ENCODE results near the gene MED9. TPM values are rescaled to one million over a fixed set of nuclear protein-coding genes. Genes with fewer than 3 reads are reported as not detected.

Gene MED9
- total RNA-seq, 1 experiment from 2014 or later: 16.4 TPM

DNA sequence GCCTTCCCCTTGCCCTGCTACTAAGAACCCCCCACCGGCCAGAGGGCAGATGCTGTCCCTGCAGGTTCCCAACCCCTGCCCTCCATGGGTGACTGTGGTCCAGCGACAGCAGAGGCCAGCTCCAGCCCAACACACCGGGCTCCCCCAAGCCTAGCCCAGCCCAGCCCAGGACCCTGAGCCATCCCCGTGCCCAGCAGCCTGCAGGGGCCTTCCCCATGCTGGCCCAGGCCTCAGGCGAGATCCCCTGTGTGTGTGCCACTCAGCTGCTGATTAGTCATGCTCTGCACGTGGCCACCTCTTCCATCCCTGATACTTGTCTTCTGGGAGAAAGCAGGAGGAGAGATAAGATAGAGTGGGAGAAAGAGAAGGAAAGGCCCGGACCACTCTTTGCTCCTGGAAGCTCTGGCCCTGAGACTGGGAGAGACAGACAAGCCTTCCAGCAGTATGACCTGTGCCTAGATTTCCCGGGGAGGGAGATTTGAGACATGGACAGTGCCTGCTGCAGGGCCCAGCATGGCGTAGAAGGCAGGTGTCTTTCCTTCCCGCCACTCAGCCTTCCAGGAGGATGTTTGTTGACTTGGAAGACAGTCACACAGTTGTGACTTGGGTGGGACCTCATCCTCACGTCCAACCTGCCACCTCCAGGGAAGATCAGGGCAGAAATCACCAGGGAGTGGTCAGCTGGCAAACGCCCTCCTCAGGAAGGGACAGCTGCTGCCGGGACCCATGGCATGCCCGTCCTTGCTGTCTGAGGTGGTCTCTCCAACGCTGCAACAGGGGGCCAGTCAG lies 60.7 kb downstream of the MED9 start:
- no peak for DNase-seq (ENCODE audit: low read depth)

DNA sequence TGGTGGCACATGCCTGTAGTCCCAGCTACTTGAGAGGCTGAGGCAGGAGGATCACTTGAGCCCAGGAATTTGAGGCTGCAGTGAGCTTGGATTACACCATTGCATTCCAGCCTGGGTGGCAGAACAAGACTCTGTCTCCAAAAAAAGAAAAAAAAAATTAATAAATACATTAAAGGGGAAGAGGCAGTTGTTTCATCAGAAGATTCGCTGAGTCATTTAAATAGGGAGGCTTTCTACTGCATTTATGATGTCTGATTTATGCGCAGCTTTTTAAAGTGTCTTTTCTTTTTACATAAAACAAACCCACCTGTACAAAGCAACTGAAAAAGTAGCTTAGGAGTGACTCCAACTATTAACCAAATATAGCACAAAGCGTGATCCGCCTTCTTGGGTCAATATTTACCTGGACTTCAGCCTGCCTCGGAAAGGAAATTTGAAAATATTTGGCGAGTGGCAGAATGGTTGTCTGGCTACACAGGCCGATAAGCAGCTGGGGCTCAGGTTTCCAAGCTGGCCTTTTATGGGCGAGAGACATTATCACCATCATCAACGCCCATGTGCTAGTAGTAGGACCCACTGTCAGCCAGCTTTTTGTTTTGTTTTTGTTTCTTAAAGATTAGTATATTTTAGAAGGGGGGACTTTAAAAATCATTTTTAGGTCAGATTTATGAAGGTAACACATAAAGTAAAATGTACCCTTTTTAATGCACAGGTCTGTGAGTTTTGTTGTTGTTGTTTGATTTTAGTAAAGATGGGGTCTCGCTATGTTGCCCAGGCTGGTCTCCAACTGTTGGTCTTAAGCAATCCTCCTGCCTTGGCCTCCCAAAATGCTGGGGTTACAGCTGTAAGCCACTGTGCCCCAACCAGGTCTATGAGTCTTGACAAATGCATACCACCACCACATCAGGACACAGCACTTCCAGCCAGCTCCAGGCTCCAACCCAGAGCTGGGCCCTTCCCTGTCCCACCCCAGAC lies 61.9 kb downstream of the MED9 start:
- DNase-seq (ENCODE audit: low read depth): no peak

DNA sequence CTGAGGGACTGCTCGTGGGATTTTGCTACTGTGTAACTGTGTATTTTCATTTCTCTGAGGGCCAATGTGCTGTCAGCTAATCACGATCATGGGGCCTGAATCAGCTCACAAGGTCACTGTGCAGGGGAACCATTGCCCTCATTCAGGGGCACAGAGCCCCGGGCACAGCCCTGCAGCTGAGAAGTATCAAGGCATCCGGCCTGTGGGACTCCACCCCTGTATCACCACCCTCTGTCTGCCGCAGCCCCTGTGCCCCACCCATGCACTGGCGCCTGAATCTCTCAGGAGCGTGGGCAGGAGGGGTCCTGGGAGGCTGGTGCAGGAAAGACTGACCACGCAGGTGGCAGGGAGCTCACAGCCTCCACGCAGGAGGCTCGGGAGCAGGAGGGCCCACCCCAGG lies 62.8 kb downstream of the MED9 start:
- DNase-seq (ENCODE audit: low read depth): no peak

DNA sequence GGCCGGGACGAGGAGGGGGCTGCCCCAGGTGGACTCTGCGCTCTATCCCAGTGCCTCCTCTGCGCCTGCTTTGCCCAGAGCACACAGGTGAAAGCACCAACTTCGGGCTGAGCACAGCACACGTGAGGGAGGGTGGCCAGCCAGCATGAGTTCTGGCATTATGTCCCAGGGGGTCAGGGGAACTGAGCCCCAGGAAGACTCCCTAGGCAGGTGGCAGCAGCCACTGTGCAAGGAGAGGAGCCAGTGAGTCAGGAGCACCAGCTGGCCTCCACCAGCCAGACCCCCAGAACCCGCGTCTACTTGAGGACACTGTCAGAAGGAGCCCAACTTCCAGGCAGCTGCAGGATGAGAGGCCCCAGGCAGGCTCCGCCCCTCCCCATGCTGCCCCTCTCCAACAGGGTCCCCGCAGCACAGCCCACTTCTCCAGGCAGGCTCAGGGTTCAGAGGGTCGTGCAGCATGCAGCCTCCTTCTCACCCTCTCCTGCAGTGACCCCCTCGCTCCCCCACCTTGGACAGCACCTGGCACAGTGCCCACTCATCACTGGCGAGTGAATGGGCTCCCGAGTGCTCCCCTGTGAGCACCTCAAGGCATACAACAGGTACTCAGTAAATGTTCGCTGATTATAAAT lies 63.6 kb downstream of the MED9 start:
- no peak for DNase-seq (ENCODE audit: low read depth)

DNA sequence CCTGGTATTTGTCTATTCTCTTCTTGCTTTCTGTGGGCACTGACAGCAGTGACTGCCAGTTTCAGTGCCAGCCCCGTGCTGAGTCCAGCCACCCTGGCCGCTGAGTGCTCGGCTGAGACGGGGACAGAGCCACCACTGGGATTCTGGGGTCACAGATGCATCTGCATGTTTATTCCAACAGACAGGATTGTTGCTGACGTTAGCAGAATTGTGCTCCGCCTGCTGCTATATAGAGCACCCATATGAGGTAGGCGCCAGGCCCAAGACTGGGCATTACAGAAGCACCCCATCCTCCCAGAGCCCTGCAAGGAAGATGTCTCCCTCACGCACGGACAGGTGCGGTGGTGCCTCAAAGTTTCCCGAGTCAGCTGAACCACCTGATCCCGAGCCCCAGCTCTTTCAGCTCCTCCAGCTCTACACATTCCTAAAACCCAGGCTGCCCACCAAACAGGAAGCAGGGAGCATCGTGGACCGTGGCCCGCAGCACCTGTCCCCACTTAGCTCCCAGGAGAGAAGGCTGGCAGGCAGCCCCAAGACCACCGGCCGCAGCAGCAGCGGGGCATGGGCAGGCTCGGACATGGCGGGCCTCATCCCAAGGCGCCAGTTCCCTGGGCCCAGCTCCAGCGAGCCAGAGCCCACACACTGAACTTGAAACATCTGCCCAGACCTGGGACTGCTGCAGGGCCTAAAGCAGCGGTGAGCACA lies 64.3 kb downstream of the MED9 start:
- DNase-seq (ENCODE audit: low read depth): no peak

DNA sequence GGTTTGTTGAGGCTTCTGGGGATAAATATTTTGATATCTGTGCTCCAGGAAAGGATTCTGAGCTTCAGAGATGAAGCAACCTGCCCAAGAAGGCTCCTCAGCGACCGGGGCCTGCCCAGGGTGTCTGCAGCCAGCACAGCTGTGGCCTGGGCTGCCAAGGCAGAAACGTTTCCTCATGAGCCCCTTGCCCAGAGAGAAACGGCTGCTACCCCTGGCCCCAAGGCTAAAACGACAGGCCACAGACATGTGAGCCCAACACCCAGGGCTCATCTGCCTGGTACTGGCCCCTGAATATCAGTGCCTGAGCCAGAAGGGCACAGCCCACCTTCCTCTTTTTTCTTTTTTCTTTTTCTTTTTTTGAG lies 64.8 kb downstream of the MED9 start:
- no peak for DNase-seq (ENCODE audit: low read depth)

Other genes with a start within 250 kb of the MED9 start
- 32.9 and 43.4 TPM in 2 replicates for gene FLCN, start 239.8 kb upstream of the MED9 start, total RNA-seq (2014; rRNA removed)
- gene COPS3, start 195.8 kb upstream of the MED9 start, total RNA-seq (2014; rRNA removed): 109 and 117 TPM in 2 replicates
- gene NT5M, start 173.6 kb upstream of the MED9 start, total RNA-seq (2014; rRNA removed): 4.5 and 5.5 TPM in 2 replicates
- 0.19 TPM in 1 of 2 replicates, not detected in the other for gene RASD1, start 19.4 kb downstream of the MED9 start, total RNA-seq (2014; rRNA removed)
- gene PEMT, start 114.7 kb downstream of the MED9 start, total RNA-seq (2014; rRNA removed): 35.4 and 44.8 TPM in 2 replicates
- 7.5 and 10.3 TPM in 2 replicates for gene RAI1, start 204.5 kb downstream of the MED9 start, total RNA-seq (2014; rRNA removed)